GM12874 (cell line): ENCODE results near the gene RABGGTA.

ENCODE experiments used
- TF ChIP-seq, protein P1 (sequence below): IDR thresholded peaks from 2 replicates; pipeline ENCODE4 v1.5.1; 2011; ENCODE audit warnings: low read depth, mild to moderate bottlenecking, control low read depth, low read length, moderate library complexity; ENCODE audit not compliant: insufficient read depth

RABGGTA gene

GRCh38 chr14:24266344-24267244 is 4.8 kb downstream of the RABGGTA start:
- TF ChIP-seq, protein P1, sequence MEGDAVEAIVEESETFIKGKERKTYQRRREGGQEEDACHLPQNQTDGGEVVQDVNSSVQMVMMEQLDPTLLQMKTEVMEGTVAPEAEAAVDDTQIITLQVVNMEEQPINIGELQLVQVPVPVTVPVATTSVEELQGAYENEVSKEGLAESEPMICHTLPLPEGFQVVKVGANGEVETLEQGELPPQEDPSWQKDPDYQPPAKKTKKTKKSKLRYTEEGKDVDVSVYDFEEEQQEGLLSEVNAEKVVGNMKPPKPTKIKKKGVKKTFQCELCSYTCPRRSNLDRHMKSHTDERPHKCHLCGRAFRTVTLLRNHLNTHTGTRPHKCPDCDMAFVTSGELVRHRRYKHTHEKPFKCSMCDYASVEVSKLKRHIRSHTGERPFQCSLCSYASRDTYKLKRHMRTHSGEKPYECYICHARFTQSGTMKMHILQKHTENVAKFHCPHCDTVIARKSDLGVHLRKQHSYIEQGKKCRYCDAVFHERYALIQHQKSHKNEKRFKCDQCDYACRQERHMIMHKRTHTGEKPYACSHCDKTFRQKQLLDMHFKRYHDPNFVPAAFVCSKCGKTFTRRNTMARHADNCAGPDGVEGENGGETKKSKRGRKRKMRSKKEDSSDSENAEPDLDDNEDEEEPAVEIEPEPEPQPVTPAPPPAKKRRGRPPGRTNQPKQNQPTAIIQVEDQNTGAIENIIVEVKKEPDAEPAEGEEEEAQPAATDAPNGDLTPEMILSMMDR = no peak

- TF ChIP-seq, protein P1 = no peak
Observed at GRCh38 chr14:24264298-24264697, 7.1 kb downstream of the RABGGTA start.

DNA sequence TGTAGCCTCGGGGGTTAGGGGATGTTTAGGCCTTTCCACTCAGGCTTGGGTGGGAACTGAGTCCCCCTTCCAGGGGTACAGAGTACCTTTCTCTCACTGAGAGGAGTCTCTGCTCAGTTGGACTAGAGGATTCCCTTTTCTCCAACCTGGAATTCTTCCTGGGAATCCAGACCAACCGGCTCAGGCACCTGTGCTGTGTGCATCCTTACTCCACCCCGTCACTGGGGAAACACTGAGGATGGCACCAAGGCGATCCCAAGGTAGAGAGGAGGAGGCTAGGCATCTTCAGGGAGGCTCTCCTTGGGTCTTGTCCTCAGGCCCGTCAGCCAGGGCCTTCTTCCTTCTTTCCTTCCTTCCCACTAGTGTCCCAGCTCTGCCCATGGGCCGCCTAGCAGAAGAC is 7.5 kb downstream of the RABGGTA start:
- TF ChIP-seq, protein P1 = no peak

DNA sequence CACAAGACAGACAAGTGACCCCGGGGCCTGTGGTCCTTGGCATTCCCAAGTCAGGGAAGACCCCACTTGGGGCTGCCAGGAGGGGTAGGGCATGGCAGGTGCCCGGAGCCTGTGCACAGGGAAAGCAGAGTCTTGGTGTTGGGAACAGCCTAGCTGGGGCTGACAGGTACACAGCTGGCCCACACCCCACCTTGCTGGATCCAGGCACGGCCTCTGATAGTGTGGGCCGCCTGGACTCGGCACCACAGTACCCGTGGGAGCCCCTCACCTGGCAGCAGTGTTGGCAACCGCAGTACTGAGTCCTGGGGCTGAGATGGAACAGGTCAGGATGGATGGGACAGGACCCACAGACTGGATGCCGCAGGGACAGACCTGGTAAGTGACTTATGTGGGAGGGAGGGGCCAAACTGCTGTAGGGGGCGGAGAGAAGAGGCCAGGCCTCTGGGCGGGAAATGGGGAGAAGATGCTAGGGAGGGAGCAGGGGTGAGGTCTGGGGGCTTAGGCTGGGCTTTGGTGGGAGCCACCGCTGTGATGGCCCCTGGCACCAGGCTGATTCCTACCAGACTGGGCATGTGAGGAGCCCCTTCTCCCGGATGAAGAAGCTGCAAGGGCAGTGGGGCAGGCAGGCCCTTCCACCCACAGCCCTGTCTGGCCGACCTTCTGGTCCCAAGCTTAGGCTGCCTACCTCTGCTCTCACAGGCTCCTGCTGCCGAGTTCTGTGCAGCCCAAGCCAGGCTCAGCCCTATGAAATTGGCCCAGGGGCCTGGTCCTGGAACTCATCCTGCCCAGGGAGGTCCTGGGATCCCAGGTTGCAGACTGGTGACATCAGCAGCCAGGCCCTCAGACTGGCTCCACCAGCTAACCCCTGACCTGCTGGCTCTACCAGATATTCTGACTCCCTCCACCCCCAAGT is 8.3 kb downstream of the RABGGTA start, which contains the start of gene TGM1:
TSS of gene TGM1 (minus strand) at position 357 of the 913 bp plus-strand sequence. CDS start 825 bp downstream, outside the sequence.
- TF ChIP-seq, protein P1 = no peak

- TF ChIP-seq, protein P1 = no peak
Observed at GRCh38 chr14:24261969-24262327, 9.4 kb downstream of the RABGGTA start.

DNA sequence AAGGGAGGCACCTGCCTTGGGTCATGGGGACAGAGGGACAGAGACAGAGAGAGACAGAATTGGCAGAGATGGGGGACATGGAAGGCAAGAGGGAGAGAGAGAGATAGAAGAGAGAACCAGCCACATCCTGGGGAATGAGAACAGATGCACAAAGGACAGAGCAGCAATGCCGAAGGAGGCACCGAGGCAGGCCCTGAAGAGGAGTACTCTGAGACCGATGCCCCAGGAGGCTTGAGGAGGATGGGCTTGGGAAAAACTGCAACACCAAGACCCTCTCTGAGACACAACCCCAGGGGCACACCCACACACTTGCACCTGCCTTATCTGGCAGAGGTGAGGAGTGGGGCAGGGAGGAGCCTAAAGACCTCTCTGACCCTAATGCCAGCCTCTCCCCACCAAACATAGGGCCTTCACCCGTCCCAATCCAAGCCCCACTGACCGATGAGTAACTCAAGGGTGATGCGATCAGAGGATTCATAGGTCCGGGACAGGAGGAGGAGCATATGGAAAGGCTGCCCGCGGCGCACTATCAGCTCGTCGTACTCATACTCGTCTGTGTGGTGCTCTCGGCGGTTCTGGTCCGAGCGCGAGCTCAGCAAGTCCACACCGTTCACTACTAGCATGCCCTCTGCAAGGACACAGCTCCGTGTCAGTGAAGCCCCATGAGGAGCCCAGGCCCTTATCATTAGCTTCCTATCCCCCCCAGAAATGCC is 10.0 kb downstream of the RABGGTA start:
- TF ChIP-seq, protein P1 = no peak
